K562 (cell line): ENCODE results near the gene UBTD1. TPM values are rescaled to one million over a fixed set of nuclear protein-coding genes. Genes with fewer than 3 reads are reported as not detected.

Experiments
- MAX ChIP-seq: sonication (generic); formaldehyde crosslinking; IDR thresholded peaks from 2 replicates; pipeline ENCODE4 v1.9.0; 2022; ENCODE audit warnings: mild to moderate bottlenecking, missing genetic modification reagents
- MCM5 ChIP-seq: fragments of 450-650 bp; IDR thresholded peaks from 2 replicates; pipeline ENCODE4 v1.6.1; 2016; ENCODE audit warnings: low read depth
- MNT ChIP-seq, 2 experiments: fragments of 450-650 bp; conservative IDR thresholded peaks; 2 replicates each; pipeline ENCODE4 v1.6.1; 2017; ENCODE audit warnings: mild to moderate bottlenecking in 2 of 2, moderate library complexity in 2 of 2
- NCOA4 ChIP-seq: fragments of 450-650 bp; IDR thresholded peaks from 2 replicates; pipeline ENCODE4 v1.6.1; 2018; ENCODE audit warnings: mild to moderate bottlenecking; ENCODE audit not compliant: partially characterized antibody
- NKRF ChIP-seq: fragments of 450-650 bp; IDR thresholded peaks from 2 replicates; pipeline ENCODE4 v1.6.1; 2016; ENCODE audit warnings: borderline replicate concordance
- PCBP2 ChIP-seq: fragments of 200-400 bp; formaldehyde crosslinking; IDR thresholded peaks from 2 replicates; pipeline ENCODE4 v1.6.1; 2018; ENCODE audit warnings: low read length, low read depth, mild to moderate bottlenecking, moderate library complexity; ENCODE audit not compliant: poor library complexity, severe bottlenecking
- RERE ChIP-seq: sonication (generic); formaldehyde crosslinking; IDR thresholded peaks from 2 replicates; pipeline ENCODE4 v1.8.0; 2023; ENCODE audit warnings: missing genetic modification reagents, mild to moderate bottlenecking, borderline replicate concordance
- RFX1 ChIP-seq: fragments of 450-650 bp; IDR thresholded peaks from 2 replicates; pipeline ENCODE4 v1.6.1; 2016; ENCODE audit warnings: mild to moderate bottlenecking, moderate library complexity
- SMARCE1 ChIP-seq: fragments of 450-650 bp; IDR thresholded peaks from 2 replicates; pipeline ENCODE4 v1.7.1; 2016; ENCODE audit warnings: mild to moderate bottlenecking
- TFAP4 ChIP-seq: sonication (generic); formaldehyde crosslinking; IDR thresholded peaks from 2 replicates; pipeline ENCODE4 v1.8.0; 2022; ENCODE audit warnings: missing genetic modification reagents, mild to moderate bottlenecking, moderate library complexity, borderline replicate concordance
- ZNF316 ChIP-seq: fragments of 450-650 bp; IDR thresholded peaks from 2 replicates; pipeline ENCODE4 v1.6.1; 2016
- polyA plus RNA-seq, 8 experiments: library from polyadenylated mRNA; depleted of rRNA in 4 of 8; stranded (reverse) in 5 of 8; unstranded in 3 of 8; fragments of >200 nt; fragmentation: Nextera tagmentation in 2 of 8; fragmentation: Illumina TruSeq in 1 of 8; extraction: Ambion mirVana in 2 of 8; extraction: Trizol in 1 of 8; gene quantifications; 2 replicates each; pipeline versions ENCODE4 v1.2.1 to v1.2.3, GENCODE V29; 2011 to 2014; ENCODE audit warnings: inconsistent platforms in 1 of 8, missing spikeins in 1 of 8
- total RNA-seq, 7 experiments: library from RNA; depleted of rRNA in 6 of 7; stranded (reverse); fragments of >200 nt in 6 of 7; fragmentation: Illumina TruSeq in 2 of 7; extraction: Trizol in 2 of 7; gene quantifications; 2 replicates each; pipeline versions ENCODE4 v1.2.1 to v1.2.3, GENCODE V29; 2011 to 2021; ENCODE audit warnings: low replicate concordance in 1 of 7

Gene UBTD1
- total and polyA plus RNA-seq, 9 of the 15 experiments (the other 6 are each of a cell fraction or from before 2014, with no cell fraction given): 0.08 to 1.6 (median 0.81) TPM; not detected in 1

- TF ChIP-seq NKRF: no peak
- TF ChIP-seq NCOA4: no peak
- no peak for TF ChIP-seq MNT (conservative IDR thresholded peaks at IDR 0.05)
- TF ChIP-seq MAX (CRISPR knock-in tag): no peak
- peak; percentile 28; the same call in 1 of the 2 replicates for TF ChIP-seq TFAP4 (CRISPR knock-in tag)
- no peak for TF ChIP-seq RERE (CRISPR knock-in tag)
- peak; percentile 73 for TF ChIP-seq ZNF316
- 0 out of 2 replicates have a peak, but pooled peaks have one; percentile 48 for TF ChIP-seq SMARCE1
- no peak for TF ChIP-seq MCM5
- TF ChIP-seq RFX1: 0 out of 2 replicates have a peak, but pooled peaks have one; percentile 15
- no peak for TF ChIP-seq PCBP2
Observed at GRCh38 chr10:97542169-97543024, 43.7 kb downstream of the UBTD1 start (continued).
